ENCODE results near the gene GALNT10.

GALNT10 gene

DNA sequence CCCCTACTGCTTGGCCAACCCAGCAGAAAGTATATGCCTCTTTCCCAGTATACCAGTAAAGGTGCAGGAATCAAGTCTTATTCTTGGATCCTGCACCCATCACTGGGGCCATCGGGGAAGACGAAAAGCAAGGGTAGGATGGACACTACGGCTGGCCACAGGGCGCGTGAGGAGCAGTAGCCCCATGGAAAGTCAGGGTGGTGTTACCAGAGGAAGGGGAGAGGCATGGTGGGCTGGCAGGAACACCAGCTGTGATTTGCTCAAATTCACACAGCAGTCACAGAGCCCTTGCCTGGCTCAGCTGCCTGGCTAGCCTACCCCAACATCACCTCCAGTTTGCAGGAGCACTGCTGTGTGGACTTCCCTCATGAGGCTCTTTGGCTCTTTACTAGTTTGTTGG lies 220.8 kb downstream of the GALNT10 start:
- H4K12ac ChIP-seq (ENCODE audit: low read depth, low read length): no peak overlapping the region
- no peaks in the 10 kb centered on the region for H3K79me2 ChIP-seq (ENCODE audit: control insufficient read depth, insufficient read depth, low read length, poor library complexity)
- H3K9ac ChIP-seq (ENCODE audit: low read length): peak overlapping the region; percentile 6
- H2BK12ac ChIP-seq (ENCODE audit: low read length): no peak overlapping the region
- H3K4me2 ChIP-seq (ENCODE audit: low read length): no peak overlapping the region
- no peak overlapping the region for H2BK5ac ChIP-seq (ENCODE audit: low read depth, low read length, poor library complexity)
- H3K23ac ChIP-seq (ENCODE audit: low read length): no peak overlapping the region
- H4K8ac ChIP-seq (ENCODE audit: low read depth, low read length): no peak overlapping the region
- no peak overlapping the region for H3K14ac ChIP-seq (ENCODE audit: low read length)
- H3K27me3 ChIP-seq (ENCODE audit: insufficient read depth, low read length): no peaks in the 10 kb centered on the region
- no CpG with 5 or more reads among the region's 5 CpGs for WGBS (ENCODE audit: extremely low coverage, insufficient coverage, insufficient read length)
- peaks cover 45 to 50% of the 10 kb centered on the region in 2 experiments for H3K36me3 ChIP-seq (ENCODE audit: control insufficient read depth in 1 of 2, insufficient read depth in 2 of 2, low read length in 2 of 2)
- no peak overlapping the region for H3K4ac ChIP-seq (ENCODE audit: low read depth, low read length)
- no peaks in the 10 kb centered on the region for H3K4me1 ChIP-seq (ENCODE audit: control insufficient read depth in 1 of 2, insufficient read depth in 2 of 2, low read length in 2 of 2)
- H3K9me3 ChIP-seq (ENCODE audit: insufficient read depth, low read depth, low read length): no peaks in the 10 kb centered on the region
- H3K79me1 ChIP-seq (ENCODE audit: low read length): no peaks in the 10 kb centered on the region
- H2AK5ac ChIP-seq (ENCODE audit: low read length): no peak overlapping the region
- no peak overlapping the region for H2AFZ ChIP-seq (ENCODE audit: insufficient read depth, low read length, poor library complexity)
- no peak overlapping the region for H3K18ac ChIP-seq (ENCODE audit: low read length)
- no peak overlapping the region for H4K91ac ChIP-seq (ENCODE audit: low read depth, low read length)
- no peak overlapping the region for H3K4me3 ChIP-seq (ENCODE audit: low read depth, low read length)
- no peak overlapping the region for H3K27ac ChIP-seq (ENCODE audit: low read depth, low read length)
- H2BK120ac ChIP-seq (ENCODE audit: insufficient read depth, low read length, poor library complexity): no peak overlapping the region
- DNase-seq: no peak

DNA sequence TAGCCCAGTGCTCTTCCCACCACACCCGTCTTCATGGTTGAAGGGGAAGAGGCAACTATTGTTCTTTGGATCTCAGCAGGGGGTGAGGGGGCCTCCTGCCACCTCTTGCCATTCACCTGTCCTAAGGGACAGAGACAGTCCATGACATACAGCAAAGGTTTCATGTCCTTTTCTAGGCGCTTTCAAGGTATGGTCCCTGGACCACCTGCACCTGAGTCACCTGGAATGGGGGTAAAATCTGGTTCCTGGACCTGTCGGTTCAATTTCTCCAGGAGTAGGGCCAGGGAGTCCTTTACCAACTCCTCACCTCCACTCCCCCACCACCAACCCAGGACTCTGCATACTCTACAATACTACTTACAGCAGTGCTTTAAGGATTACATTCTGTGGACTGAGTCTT lies 221.8 kb downstream of the GALNT10 start:
- H3K4me2 ChIP-seq (ENCODE audit: low read length): no peak overlapping the region
- no peak overlapping the region for H3K18ac ChIP-seq (ENCODE audit: low read length)
- H4K12ac ChIP-seq (ENCODE audit: low read depth, low read length): no peak overlapping the region
- H3K27me3 ChIP-seq (ENCODE audit: insufficient read depth, low read length): no peaks in the 10 kb centered on the region
- H3K9me3 ChIP-seq (ENCODE audit: insufficient read depth, low read depth, low read length): peaks cover 3% of the 10 kb centered on the region
- H4K8ac ChIP-seq (ENCODE audit: low read depth, low read length): no peak overlapping the region
- no peak overlapping the region for H2AFZ ChIP-seq (ENCODE audit: insufficient read depth, low read length, poor library complexity)
- no peak overlapping the region for H3K9ac ChIP-seq (ENCODE audit: low read length)
- H3K14ac ChIP-seq (ENCODE audit: low read length): no peak overlapping the region
- H2BK12ac ChIP-seq (ENCODE audit: low read length): no peak overlapping the region
- no peak overlapping the region for H2AK5ac ChIP-seq (ENCODE audit: low read length)
- H3K4ac ChIP-seq (ENCODE audit: low read depth, low read length): no peak overlapping the region
- no peak overlapping the region for H2BK120ac ChIP-seq (ENCODE audit: insufficient read depth, low read length, poor library complexity)
- H3K79me1 ChIP-seq (ENCODE audit: low read length): no peaks in the 10 kb centered on the region
- H3K4me3 ChIP-seq (ENCODE audit: low read depth, low read length): no peak overlapping the region
- H2BK5ac ChIP-seq (ENCODE audit: low read depth, low read length, poor library complexity): no peak overlapping the region
- H4K91ac ChIP-seq (ENCODE audit: low read depth, low read length): no peak overlapping the region
- no peaks in the 10 kb centered on the region for H3K4me1 ChIP-seq (ENCODE audit: control insufficient read depth in 1 of 2, insufficient read depth in 2 of 2, low read length in 2 of 2)
- WGBS (ENCODE audit: extremely low coverage, insufficient coverage, insufficient read length): no CpG with 5 or more reads among the region's 3 CpGs
- DNase-seq: no peak
- peaks cover 54 to 60% of the 10 kb centered on the region in 2 experiments for H3K36me3 ChIP-seq (ENCODE audit: control insufficient read depth in 1 of 2, insufficient read depth in 2 of 2, low read length in 2 of 2)
- no peak overlapping the region for H3K23ac ChIP-seq (ENCODE audit: low read length)
- H3K79me2 ChIP-seq (ENCODE audit: control insufficient read depth, insufficient read depth, low read length, poor library complexity): no peaks in the 10 kb centered on the region
- no peak overlapping the region for H3K27ac ChIP-seq (ENCODE audit: low read depth, low read length)

DNA sequence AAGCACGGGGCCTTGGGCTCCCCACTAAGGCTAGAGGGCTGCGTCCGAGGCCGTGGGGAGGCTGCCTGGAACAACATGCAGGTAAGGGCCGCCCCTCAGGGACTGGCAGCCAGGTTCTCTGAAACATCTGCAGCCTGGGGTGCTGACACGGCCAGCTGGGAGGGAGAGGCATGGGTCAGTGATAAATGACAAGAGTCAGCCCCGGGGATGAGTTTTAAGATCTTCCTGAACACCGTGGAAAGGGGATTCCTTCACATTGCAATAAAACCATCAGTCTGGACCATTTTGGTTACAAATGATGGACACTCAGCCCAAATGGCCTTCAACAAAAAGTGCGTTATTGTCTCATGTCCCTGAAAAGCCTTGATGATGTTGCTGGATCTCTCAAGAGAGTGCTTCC lies 222.4 kb downstream of the GALNT10 start:
- Histone ChIP-seq H2BK12ac (ENCODE audit: low read length) (no peak overlapping the region), H3K36me3 (ENCODE audit: control insufficient read depth in 1 of 2, insufficient read depth in 2 of 2, low read length in 2 of 2) (peaks cover 59 to 66% of the 10 kb centered on the region in 2 experiments), H3K23ac (ENCODE audit: low read length) (no peak overlapping the region), H4K8ac (ENCODE audit: low read depth, low read length) (no peak overlapping the region), H3K27me3 (ENCODE audit: insufficient read depth, low read length) (no peaks in the 10 kb centered on the region), H3K79me1 (ENCODE audit: low read length) (no peaks in the 10 kb centered on the region), H3K4ac (ENCODE audit: low read depth, low read length) (no peak overlapping the region), H3K4me1 (ENCODE audit: control insufficient read depth in 1 of 2, insufficient read depth in 2 of 2, low read length in 2 of 2) (no peaks in the 10 kb centered on the region), H3K9me3 (ENCODE audit: insufficient read depth, low read depth, low read length) (peaks cover 3% of the 10 kb centered on the region), H4K91ac (ENCODE audit: low read depth, low read length) (no peak overlapping the region), H3K9ac (ENCODE audit: low read length) (no peak overlapping the region), H2BK5ac (ENCODE audit: low read depth, low read length, poor library complexity) (no peak overlapping the region), H4K12ac (ENCODE audit: low read depth, low read length) (no peak overlapping the region), H2AK5ac (ENCODE audit: low read length) (no peak overlapping the region), H3K79me2 (ENCODE audit: control insufficient read depth, insufficient read depth, low read length, poor library complexity) (no peaks in the 10 kb centered on the region), H3K27ac (ENCODE audit: low read depth, low read length) (no peak overlapping the region), H2AFZ (ENCODE audit: insufficient read depth, low read length, poor library complexity) (no peak overlapping the region), H3K4me2 (ENCODE audit: low read length) (no peak overlapping the region), H3K18ac (ENCODE audit: low read length) (no peak overlapping the region), H2BK120ac (ENCODE audit: insufficient read depth, low read length, poor library complexity) (no peak overlapping the region), H3K4me3 (ENCODE audit: low read depth, low read length) (no peak overlapping the region), H3K14ac (ENCODE audit: low read length) (no peak overlapping the region)
- no peak for DNase-seq
- no CpG with 5 or more reads among the region's 9 CpGs for WGBS (ENCODE audit: extremely low coverage, insufficient coverage, insufficient read length)

DNA sequence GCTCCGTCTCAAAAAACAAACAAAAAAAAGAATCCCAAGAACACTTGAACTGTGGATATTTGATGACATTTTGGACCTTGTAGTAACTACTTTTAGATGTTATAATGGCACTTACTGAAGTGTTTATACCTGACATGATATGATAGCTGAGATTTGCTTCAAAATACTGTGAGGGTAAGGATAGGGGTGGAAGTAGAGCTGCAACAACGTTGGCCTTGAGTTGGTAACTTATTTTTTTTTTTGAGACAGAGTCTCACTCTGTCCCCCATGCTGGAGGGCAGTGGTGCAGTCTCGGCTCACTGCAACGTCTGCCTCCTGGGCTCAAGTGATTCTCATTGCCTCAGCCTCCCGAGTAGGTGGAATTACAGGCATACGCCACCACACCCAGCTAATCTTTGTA lies 224.6 kb downstream of the GALNT10 start:
- DNase-seq: no peak

More for the DNA sequence above, 224.6 kb downstream of the GALNT10 start:
- Histone ChIP-seq H2AFZ (ENCODE audit: insufficient read depth, low read length, poor library complexity) (no peak overlapping the region), H2BK12ac (ENCODE audit: low read length) (no peak overlapping the region), H4K12ac (ENCODE audit: low read depth, low read length) (no peak overlapping the region), H3K18ac (ENCODE audit: low read length) (no peak overlapping the region), H3K36me3 (ENCODE audit: control insufficient read depth in 1 of 2, insufficient read depth in 2 of 2, low read length in 2 of 2) (peaks cover 54 to 75% of the 10 kb centered on the region in 2 experiments), H4K91ac (ENCODE audit: low read depth, low read length) (no peak overlapping the region), H3K9me3 (ENCODE audit: insufficient read depth, low read depth, low read length) (peaks cover 3% of the 10 kb centered on the region), H3K14ac (ENCODE audit: low read length) (no peak overlapping the region), H3K9ac (ENCODE audit: low read length) (no peak overlapping the region), H3K79me1 (ENCODE audit: low read length) (no peaks in the 10 kb centered on the region), H3K4me2 (ENCODE audit: low read length) (no peak overlapping the region), H4K8ac (ENCODE audit: low read depth, low read length) (no peak overlapping the region), H3K4me1 (ENCODE audit: control insufficient read depth in 1 of 2, insufficient read depth in 2 of 2, low read length in 2 of 2) (no peaks in the 10 kb centered on the region), H3K4me3 (ENCODE audit: low read depth, low read length) (no peak overlapping the region), H2BK120ac (ENCODE audit: insufficient read depth, low read length, poor library complexity) (no peak overlapping the region), H3K23ac (ENCODE audit: low read length) (no peak overlapping the region), H3K79me2 (ENCODE audit: control insufficient read depth, insufficient read depth, low read length, poor library complexity) (no peaks in the 10 kb centered on the region), H3K27ac (ENCODE audit: low read depth, low read length) (no peak overlapping the region), H2BK5ac (ENCODE audit: low read depth, low read length, poor library complexity) (no peak overlapping the region), H3K4ac (ENCODE audit: low read depth, low read length) (no peak overlapping the region), H3K27me3 (ENCODE audit: insufficient read depth, low read length) (no peaks in the 10 kb centered on the region), H2AK5ac (ENCODE audit: low read length) (no peak overlapping the region)
- no CpG with 5 or more reads among the region's 6 CpGs for WGBS (ENCODE audit: extremely low coverage, insufficient coverage, insufficient read length)
